ENCODE measurements around the gene SLC25A33. TPM values are rescaled to one million over a fixed set of nuclear protein-coding genes. Genes with fewer than 3 reads are reported as not detected.

Gene SLC25A33
- total and polyA plus RNA-seq, 2 of the 8 experiments (the other 6 are each of a cell fraction or from before 2014, with no cell fraction given): 7.8 to 12.8 TPM

- Histone ChIP-seq H3K79me2 (ENCODE audit: control insufficient read depth in 1 of 2, insufficient read depth in 2 of 2, low read length in 2 of 2) (no peaks in the 10 kb centered on the region), H2BK12ac (ENCODE audit: low read depth, low read length) (no peak overlapping the region), H3K27me3 (replicated peaks in 1 of 4; ENCODE audit: control insufficient read depth in 3 of 4, extremely low read depth in 1 of 4, insufficient read depth in 3 of 4, low read length in 3 of 4) (peaks cover 0 to 8% (median 0%) of the 10 kb centered on the region in 4 experiments; a peak in 2 of 7 replicates), H3K23ac (ENCODE audit: insufficient read length) (no peak overlapping the region), H3K9me3 (ENCODE audit: insufficient read depth in 2 of 2, low read depth in 1 of 2, low read length in 1 of 2) (no peaks in the 10 kb centered on the region), H3K36me3 (ENCODE audit: control insufficient read depth in 2 of 4, insufficient read depth in 4 of 4, low read length in 3 of 4) (no peaks in the 10 kb centered on the region), H4K91ac (replicated peaks; ENCODE audit: insufficient read length, low read length) (peak overlapping the region; percentile 8), H3K79me1 (ENCODE audit: low read depth, low read length) (no peaks in the 10 kb centered on the region), H3K14ac (ENCODE audit: insufficient read length) (no peak overlapping the region), H4K8ac (ENCODE audit: extremely low read depth, insufficient read depth, low read length) (no peak overlapping the region), H3K27ac (ENCODE audit: low read depth, low read length) (no peak overlapping the region), H3K9ac (replicated peaks in 1 of 4; ENCODE audit: extremely low read depth in 1 of 4, low read depth in 3 of 4, low read length in 3 of 4) (no peak overlapping the region), H4K20me1 (replicated peaks in 1 of 2; ENCODE audit: control insufficient read depth in 1 of 2, insufficient read depth in 2 of 2, low read length in 2 of 2) (no peaks in the 10 kb centered on the region), H3K4me2 (ENCODE audit: insufficient read depth in 1 of 2, low read depth in 2 of 2, low read length in 2 of 2) (no peak overlapping the region), H2BK15ac (ENCODE audit: low read length) (no peak overlapping the region; the same call in 1 of the 2 replicates), H2BK20ac (ENCODE audit: low read length) (0 out of 2 replicates have a peak overlapping the region, but pooled peaks have one; percentile 9), H4K5ac (ENCODE audit: insufficient read length, low read depth, low read length) (no peak overlapping the region), H3K56ac (replicated peaks; ENCODE audit: insufficient read length, low read depth, low read length) (no peak overlapping the region), H3K4ac (replicated peaks; ENCODE audit: insufficient read length, low read depth, low read length) (peak overlapping the region; percentile 53), H2BK5ac (ENCODE audit: low read depth, low read length) (no peak overlapping the region), H3K23me2 (ENCODE audit: low read depth, low read length) (no peaks in the 10 kb centered on the region), H3K4me1 (replicated peaks in 1 of 4; ENCODE audit: control insufficient read depth in 3 of 4, insufficient read depth in 4 of 4, low read length in 3 of 4) (peaks cover 0 to 10% (median 8%) of the 10 kb centered on the region in 4 experiments; a peak in 5 of 7 replicates), H2AK5ac (ENCODE audit: low read depth, low read length) (no peak overlapping the region), H3K4me3 (ENCODE audit: extremely low read depth in 1 of 4, insufficient read depth in 2 of 4, low read depth in 3 of 4, low read length in 4 of 4) (no peak overlapping the region), H3K18ac (ENCODE audit: extremely low read depth, low read length) (no peak overlapping the region), H2BK120ac (replicated peaks; ENCODE audit: low read depth, low read length) (no peak overlapping the region), H2AFZ (ENCODE audit: low read length) (no peak overlapping the region)
- ChIA-PET POLR2A (ENCODE audit: partially characterized antibody) (interaction anchor here (1.1 kb wide), 1 partner anchor 59 kb away, joined by 3 read pairs; no protein-coding TSS in a partner anchor), CTCF (ENCODE audit: partially characterized antibody) (interaction anchor here (0.5 to 7.7 kb wide), 16 partner anchors 9 to 544 kb away, joined by 3 to 77 read pairs (median 4); no protein-coding TSS in a partner anchor)
- no peak for FAIRE-seq
- WGBS, 2 experiments (ENCODE audit: extremely low coverage in 1 of 2, insufficient coverage in 1 of 2, insufficient read length in 1 of 2, insufficient replicate concordance in 2 of 2, low coverage in 1 of 2, low lambda C conversion rate in 2 of 2, missing lambda C conversion rate in 1 of 2): 92% methylated on average over 8 of the region's 8 CpGs; no CpG with 5 or more reads in 1 of the 2 experiments
- no peak for DNase-seq (ENCODE audit: low read depth in 1 of 2, low spot score in 2 of 2)
Measured at GRCh38 chr1:9630331-9631111, 91.3 kb downstream of the SLC25A33 start.

All from H1 (cell line).